GM12878 (cell line): ENCODE data around the gene AP4B1. TPM values are rescaled to one million over a fixed set of nuclear protein-coding genes. Genes with fewer than 3 reads are reported as not detected.
A peak's percentile ranks its signal among the peaks of the same experiment; 100 is the strongest.

ENCODE experiments used
- ATF2 ChIP-seq: IDR thresholded peaks from 2 replicates; pipeline ENCODE4 v1.6.1; 2012; ENCODE audit warnings: low read length, inconsistent platforms
- BCL3 ChIP-seq: IDR thresholded peaks from 2 replicates; pipeline ENCODE4 v1.6.1; 2011; ENCODE audit warnings: borderline replicate concordance, low read depth, mild to moderate bottlenecking, moderate library complexity, low read length; ENCODE audit not compliant: insufficient read depth, poor library complexity, severe bottlenecking
- CHD1 ChIP-seq: IDR thresholded peaks from 2 replicates; pipeline ENCODE4 v1.6.1; 2012; ENCODE audit warnings: low read depth, low read length, improper control_type of control experiment
- CUX1 ChIP-seq: IDR thresholded peaks from 2 replicates; pipeline ENCODE4 v1.6.1; 2012; ENCODE audit warnings: improper control_type of control experiment, low read depth, low read length; ENCODE audit not compliant: insufficient replicate concordance
- DPF2 ChIP-seq: fragments of 450-650 bp; IDR thresholded peaks from 2 replicates; pipeline ENCODE4 v1.6.1; 2017; ENCODE audit warnings: mild to moderate bottlenecking
- EED ChIP-seq: sonication (generic); IDR thresholded peaks from 2 replicates; pipeline ENCODE4 v1.6.1; 2016; ENCODE audit warnings: antibody characterized with exemption, low read depth
- EP300 ChIP-seq, 2 experiments: fragments of 150-350 bp in 1 of 2; IDR thresholded peaks; 2 replicates each; pipeline ENCODE4 v1.6.1; 2011 to 2012; ENCODE audit warnings: low read depth in 2 of 2, low read length in 2 of 2, borderline replicate concordance in 1 of 2, improper control_type of control experiment in 1 of 2, inconsistent platforms in 1 of 2; ENCODE audit not compliant: control insufficient read depth in 1 of 2
- ESRRA ChIP-seq: IDR thresholded peaks from 2 replicates; pipeline ENCODE4 v1.6.1; 2012; ENCODE audit warnings: mild to moderate bottlenecking, low read length, improper control_type of control experiment
- FOS ChIP-seq: IDR thresholded peaks from 3 replicates; pipeline ENCODE4 v1.6.1; 2011; ENCODE audit warnings: borderline replicate concordance; ENCODE audit not compliant: insufficient read length; ENCODE audit errors: extremely low read depth
- KLF5 ChIP-seq: fragments of 450-650 bp; IDR thresholded peaks from 2 replicates; pipeline ENCODE4 v1.6.1; 2014; ENCODE audit warnings: mild to moderate bottlenecking; ENCODE audit not compliant: partially characterized antibody
- RAD51 ChIP-seq: fragments of 450-650 bp; IDR thresholded peaks from 2 replicates; pipeline ENCODE4 v1.6.1; 2016; ENCODE audit warnings: moderate library complexity, mild to moderate bottlenecking, inconsistent platforms
- RELA ChIP-seq: fragments of 450-650 bp; IDR thresholded peaks from 2 replicates; pipeline ENCODE4 v1.8.0; 2014; ENCODE audit warnings: borderline replicate concordance; ENCODE audit not compliant: partially characterized antibody
- RELB ChIP-seq: fragments of 450-650 bp; IDR thresholded peaks from 2 replicates; pipeline ENCODE4 v1.6.1; 2017; ENCODE audit warnings: low read depth, mild to moderate bottlenecking, moderate library complexity
- TARDBP ChIP-seq: IDR thresholded peaks from 2 replicates; pipeline ENCODE4 v1.6.1; 2016; ENCODE audit warnings: borderline replicate concordance
- YBX1 ChIP-seq: fragments of 450-650 bp; IDR thresholded peaks from 2 replicates; pipeline ENCODE4 v1.6.1; 2016; ENCODE audit warnings: antibody characterized with exemption
- polyA plus RNA-seq, 11 experiments: library from polyadenylated mRNA; depleted of rRNA in 4 of 11; unstranded in 6 of 11; stranded (reverse) in 5 of 11; fragments of >200 nt; fragmentation: Nextera tagmentation in 4 of 11; fragmentation: Illumina TruSeq in 1 of 11; extraction: Ambion mirVana in 4 of 11; extraction: Trizol in 1 of 11; gene quantifications; 1 replicate in 1 of 11; 2 replicates in 10 of 11; pipeline versions ENCODE4 v1.2.1 to v1.2.3, GENCODE V29; 2011 to 2016; ENCODE audit warnings: inconsistent platforms in 2 of 11, missing spikeins in 2 of 11, low read depth in 1 of 11
- total RNA-seq, 4 experiments: library from RNA; depleted of rRNA in 3 of 4; stranded (reverse); fragments of >200 nt in 3 of 4; fragmentation: Illumina TruSeq in 1 of 4; extraction: Trizol in 1 of 4; gene quantifications; 2 replicates each; pipeline versions ENCODE4 v1.2.1 to v1.2.3, GENCODE V29; 2013 to 2021

Gene AP4B1
- total and polyA plus RNA-seq, 10 of the 15 experiments (the other 5 are each of a cell fraction or from before 2014, with no cell fraction given): 27.2 to 61.0 (median 33.0) TPM

- peak; percentile 29 for TF ChIP-seq CUX1
- peak; percentile 64 for TF ChIP-seq ATF2
- no peak; the same call in 1 of the 2 replicates for TF ChIP-seq CHD1
- TF ChIP-seq FOS: no peak
- peak; percentile 23; the same call in 1 of the 2 replicates for TF ChIP-seq RAD51
- 0 out of 4 replicates have a peak, but pooled peaks of 1 of the 2 experiments have one; percentile 36 for TF ChIP-seq EP300 (IDR thresholded peaks at IDR 0.05; ENCODE audit: borderline replicate concordance in 1 of 2, control insufficient read depth in 1 of 2, low read depth in 2 of 2, low read length in 2 of 2)
- peak; percentile 49 for TF ChIP-seq RELA
- 0 out of 2 replicates have a peak, but pooled peaks have one; percentile 26 for TF ChIP-seq EED
- peak; percentile 53; the same call in 1 of the 2 replicates for TF ChIP-seq TARDBP
- no peak for TF ChIP-seq BCL3
- no peak for TF ChIP-seq ESRRA
- TF ChIP-seq DPF2: no peak
- peak; percentile 81 for TF ChIP-seq KLF5
- peak; percentile 85 for TF ChIP-seq RELB
- no peak for TF ChIP-seq YBX1
Observed at GRCh38 chr1:113928941-113929749, 24.5 kb upstream of the AP4B1 start, which contains the start of gene HIPK1 (continued).
